ENCODE results near the gene CNST.

DNA sequence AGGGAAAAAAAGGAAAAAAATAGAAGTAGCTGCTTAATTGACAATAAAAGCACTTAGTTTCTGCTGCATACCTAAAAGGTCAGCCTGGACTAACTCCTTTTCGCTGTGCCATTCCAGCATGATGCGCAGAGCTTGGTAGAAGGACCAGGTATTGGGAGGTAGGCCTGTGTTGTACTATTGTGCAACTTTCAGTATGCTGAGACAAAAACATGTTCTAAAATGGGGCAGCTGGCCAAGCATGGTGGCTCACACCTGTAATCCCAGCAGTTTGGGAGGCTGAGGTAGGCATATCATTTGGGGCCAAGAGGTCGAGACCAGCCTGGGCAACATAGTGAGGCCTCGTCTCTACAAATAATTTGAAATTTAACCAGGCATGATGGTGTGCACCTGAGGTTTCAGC lies 142.9 kb downstream of the CNST start:
- no peak for TF ChIP-seq GATA2 (IDR thresholded peaks at IDR 0.05; ENCODE audit: low read depth, low read length)
- no peak for TF ChIP-seq GATA3 (IDR thresholded peaks at IDR 0.05; ENCODE audit: low read depth, low read length)
